Endodermal cell (in vitro differentiated cells): ENCODE results near the gene CTRB1. TPM values are rescaled to one million over a fixed set of nuclear protein-coding genes. Genes with fewer than 3 reads are reported as not detected.

Experiments
- DNase-seq: peaks from one replicate; pipeline ENCODE4 v3.0.0-alpha.2; 2017
- H3K27ac ChIP-seq: 2 replicates; pipeline ENCODE4 v1.5.1; 2013; ENCODE audit warnings: mild to moderate bottlenecking, low read depth, low read length, moderate library complexity
- H3K27me3 ChIP-seq: 2 replicates; pipeline ENCODE4 v1.6.1; 2013; ENCODE audit warnings: mild to moderate bottlenecking, low read length, moderate library complexity; ENCODE audit not compliant: insufficient read depth, control insufficient read depth, poor library complexity, severe bottlenecking
- H3K36me3 ChIP-seq: 2 replicates; pipeline ENCODE4 v1.7.0; 2013; ENCODE audit warnings: mild to moderate bottlenecking, low read length, moderate library complexity; ENCODE audit not compliant: control insufficient read depth, insufficient read depth
- H3K4me1 ChIP-seq: one replicate; pipeline ENCODE4 v1.7.0; 2013; ENCODE audit warnings: low read length; ENCODE audit not compliant: control insufficient read depth, insufficient read depth
- H3K4me3 ChIP-seq: 2 replicates; pipeline ENCODE4 v1.5.1; 2013; ENCODE audit warnings: mild to moderate bottlenecking, low read length, moderate library complexity
- H3K9ac ChIP-seq: 2 replicates; pipeline ENCODE4 v1.6.1; 2013; ENCODE audit warnings: mild to moderate bottlenecking, low read length, moderate library complexity; ENCODE audit not compliant: poor library complexity, severe bottlenecking; ENCODE audit errors: extremely low read depth
- H3K9me3 ChIP-seq: 2 replicates; pipeline ENCODE4 v1.6.1; 2013; ENCODE audit warnings: mild to moderate bottlenecking, low read length, moderate library complexity; ENCODE audit not compliant: control insufficient read depth
- H3K27ac Mint-ChIP-seq: 2 replicates; pipeline ENCODE4 v1.8.0; 2020; ENCODE audit warnings: mixed read lengths
- H3K27me3 Mint-ChIP-seq: 2 replicates; pipeline ENCODE4 v1.8.0; 2021; ENCODE audit warnings: mild to moderate bottlenecking, mixed read lengths; ENCODE audit not compliant: insufficient read depth
- H3K36me3 Mint-ChIP-seq: 2 replicates; pipeline ENCODE4 v1.8.0; 2020; ENCODE audit warnings: low read depth, mixed read lengths
- H3K4me1 Mint-ChIP-seq: 2 replicates; pipeline ENCODE4 v1.8.0; 2020; ENCODE audit warnings: mixed read lengths
- H3K4me3 Mint-ChIP-seq: 2 replicates; pipeline ENCODE4 v1.8.0; 2020; ENCODE audit warnings: mild to moderate bottlenecking, moderate library complexity, mixed read lengths
- H3K9me3 Mint-ChIP-seq: 2 replicates; pipeline ENCODE4 v1.8.0; 2020; ENCODE audit warnings: mild to moderate bottlenecking, mixed read lengths
- CTCF ChIP-seq: fragments of 200-600 bp; sonication (generic); conservative IDR thresholded peaks from 2 replicates; pipeline ENCODE4 v1.5.0; 2021; ENCODE audit warnings: antibody characterized with exemption, mild to moderate bottlenecking
- WGBS, 2 experiments: methylation state at CpG; one replicate each; pipeline versions ENCODE4 v1.1.5 to v1.1.7; 2013; ENCODE audit warnings: missing lambda C conversion rate in 2 of 2, mixed read lengths in 1 of 2; ENCODE audit not compliant: insufficient coverage in 1 of 2, insufficient read length in 1 of 2; 5-methylcytosine and 5-hydroxymethylcytosine counted together
- total RNA-seq, 2 donors: library from RNA; stranded (reverse); fragmentation: NEBNext Ultra II Directional in 1 of 2; extraction: Animal tissue kit (Norgen Biotek cat#: 25700) in 1 of 2; gene quantifications; 2 replicates in 1 of 2; 3 replicates in 1 of 2; pipeline ENCODE4 v1.2.1, GENCODE V29; 2021

CTRB1 gene
- total RNA-seq, 2 donors from 2014 or later: not detected

- H3K4me1 Mint-ChIP-seq: peaks cover 28% of the 10 kb centered on the region
- H3K36me3 Mint-ChIP-seq: no peaks in the 10 kb centered on the region
Observed at GRCh38 chr16:75252946-75253911, 34.4 kb downstream of the CTRB1 start.

GRCh38 chr16:75254359-75254837, 35.6 kb downstream of the CTRB1 start:
- Mint-ChIP-seq H3K27ac (peak overlapping the region; percentile 72), H3K27me3 (no peaks in the 10 kb centered on the region), H3K9me3 (no peaks in the 10 kb centered on the region), H3K36me3 (no peaks in the 10 kb centered on the region), H3K4me1 (peaks cover 27% of the 10 kb centered on the region), H3K4me3 (no peak overlapping the region)
- H3K36me3 ChIP-seq: no peaks in the 10 kb centered on the region
- H3K27me3 ChIP-seq: no peaks in the 10 kb centered on the region
- no peak overlapping the region for H3K4me3 ChIP-seq
- 60 to 74% methylated on average over 3 to 5 of the region's 5 CpGs for WGBS, 2 experiments
- no peak overlapping the region for H3K9ac ChIP-seq
- TF ChIP-seq CTCF: no peak
- H3K9me3 ChIP-seq: no peaks in the 10 kb centered on the region
- peak; percentile 88 for DNase-seq
- peaks cover 29% of the 10 kb centered on the region for H3K4me1 ChIP-seq
- no peak overlapping the region for H3K27ac ChIP-seq

More at GRCh38 chr16:75252946-75253911, 34.4 kb downstream of the CTRB1 start:
- H3K9ac ChIP-seq: no peak overlapping the region
- H3K4me1 ChIP-seq: peaks cover 29% of the 10 kb centered on the region
- Mint-ChIP-seq H3K9me3 (no peaks in the 10 kb centered on the region), H3K27ac (peak overlapping the region; percentile 70), H3K4me3 (no peak overlapping the region), H3K27me3 (no peaks in the 10 kb centered on the region)
- peak overlapping the region; percentile 53 for H3K27ac ChIP-seq
- no peaks in the 10 kb centered on the region for H3K36me3 ChIP-seq
- peak; percentile 95 for DNase-seq
- TF ChIP-seq CTCF: no peak
- no peaks in the 10 kb centered on the region for H3K27me3 ChIP-seq
- no peak overlapping the region for H3K4me3 ChIP-seq
- WGBS, 2 experiments: 67 to 71% methylated on average over 7 to 15 of the region's 15 CpGs
- H3K9me3 ChIP-seq: no peaks in the 10 kb centered on the region

GRCh38 chr16:75256059-75256571, 37.3 kb downstream of the CTRB1 start:
- Histone ChIP-seq H3K9me3 (no peaks in the 10 kb centered on the region), H3K27ac (peak overlapping the region; percentile 82), H3K9ac (no peak overlapping the region), H3K4me3 (no peak overlapping the region), H3K4me1 (peaks cover 30% of the 10 kb centered on the region), H3K36me3 (no peaks in the 10 kb centered on the region), H3K27me3 (no peaks in the 10 kb centered on the region)
- H3K27me3 Mint-ChIP-seq: no peaks in the 10 kb centered on the region
- H3K4me1 Mint-ChIP-seq: peaks cover 33% of the 10 kb centered on the region
- peak; percentile 74 for DNase-seq
- no peaks in the 10 kb centered on the region for H3K36me3 Mint-ChIP-seq
- H3K9me3 Mint-ChIP-seq: no peaks in the 10 kb centered on the region
- TF ChIP-seq CTCF: no peak
- no peak overlapping the region for H3K4me3 Mint-ChIP-seq
- 63 to 80% methylated on average over 8 to 12 of the region's 12 CpGs for WGBS, 2 experiments
- no peak overlapping the region for H3K27ac Mint-ChIP-seq
